H1 (cell line): ENCODE measurements around the gene KRT23. TPM values are rescaled to one million over a fixed set of nuclear protein-coding genes. Genes with fewer than 3 reads are reported as not detected.

Experiments
- CTCF ChIA-PET: fragments of 300-600 bp; sonication (Branson Sonifier 250); formaldehyde crosslinking; loops from one replicate; lab custom pipeline; 2021; ENCODE audit not compliant: partially characterized antibody; lab: Charles Lee
- POLR2A ChIA-PET: fragments of 300-600 bp; sonication (Branson Sonifier 250); formaldehyde crosslinking; loops from one replicate; lab custom pipeline; 2021; ENCODE audit warnings: inconsistent platforms; ENCODE audit not compliant: partially characterized antibody; lab: Charles Lee
- DNase-seq, 2 experiments: peaks; one replicate each; pipeline versions ENCODE4 v3.0.0 to v3.0.0-alpha.2; 2010 to 2022; ENCODE audit warnings: low spot score in 2 of 2, low read depth in 1 of 2, mixed read lengths in 1 of 2
- FAIRE-seq: peaks from 2 replicates; lab custom pipeline; 2011; peaks lifted over from hg19 to GRCh38; lab: Jason Lieb, UNC
- H2AFZ ChIP-seq: 2 replicates; pipeline ENCODE4 v1.8.1; 2012; ENCODE audit warnings: low read length, inconsistent platforms
- H2AK5ac ChIP-seq: 2 replicates; pipeline ENCODE4 v1.6.1; 2013; ENCODE audit warnings: low read depth, low read length
- H2BK120ac ChIP-seq: replicated peaks from 2 replicates; pipeline ENCODE3; 2013; ENCODE audit warnings: low read depth, low read length, inconsistent platforms
- H2BK12ac ChIP-seq: 2 replicates; pipeline ENCODE4 v1.6.1; 2013; ENCODE audit warnings: low read depth, low read length
- H2BK15ac ChIP-seq: 2 replicates; pipeline ENCODE4 v1.6.1; 2013; ENCODE audit warnings: low read length
- H2BK20ac ChIP-seq: 2 replicates; pipeline ENCODE4 v1.6.1; 2013; ENCODE audit warnings: low read length
- H2BK5ac ChIP-seq: 2 replicates; pipeline ENCODE4 v1.6.1; 2013; ENCODE audit warnings: low read depth, low read length
- H3K14ac ChIP-seq: 2 replicates; pipeline ENCODE4 v1.6.1; 2013; ENCODE audit warnings: inconsistent platforms; ENCODE audit not compliant: insufficient read length
- H3K18ac ChIP-seq: 2 replicates; pipeline ENCODE4 v1.6.1; 2013; ENCODE audit warnings: low read length; ENCODE audit errors: extremely low read depth
- H3K23ac ChIP-seq: 2 replicates; pipeline ENCODE4 v1.6.1; 2013; ENCODE audit warnings: inconsistent platforms; ENCODE audit not compliant: insufficient read length
- H3K23me2 ChIP-seq: 2 replicates; pipeline ENCODE4 v1.6.1; 2013; ENCODE audit warnings: low read depth, low read length
- H3K27ac ChIP-seq: 2 replicates; pipeline ENCODE4 v1.6.1; 2011; ENCODE audit warnings: low read depth, low read length, inconsistent platforms
- H3K27me3 ChIP-seq, 4 experiments: replicated peaks in 1 of 4; 1 replicate in 1 of 4; 2 replicates in 3 of 4; pipeline versions ENCODE4 v1.6.1 to v1.8.1; 2011 to 2013; ENCODE audit warnings: low read length in 3 of 4, mild to moderate bottlenecking in 3 of 4, inconsistent platforms in 2 of 4, mixed read lengths in 2 of 4, moderate library complexity in 1 of 4; ENCODE audit not compliant: control insufficient read depth in 3 of 4, insufficient read depth in 3 of 4; ENCODE audit errors: extremely low read depth in 1 of 4
- H3K36me3 ChIP-seq, 4 experiments: 2 replicates each; pipeline versions ENCODE4 v1.6.1 to v1.8.1; 2011 to 2013; ENCODE audit warnings: mild to moderate bottlenecking in 4 of 4, low read length in 3 of 4, moderate library complexity in 2 of 4, control low read depth in 1 of 4, inconsistent platforms in 1 of 4; ENCODE audit not compliant: insufficient read depth in 4 of 4, control insufficient read depth in 2 of 4
- H3K4ac ChIP-seq: replicated peaks from 2 replicates; pipeline ENCODE3; 2013; ENCODE audit warnings: low read length, low read depth, mixed read lengths, inconsistent platforms; ENCODE audit not compliant: insufficient read length
- H3K4me1 ChIP-seq, 4 experiments: replicated peaks in 1 of 4; 1 replicate in 1 of 4; 2 replicates in 3 of 4; pipeline versions ENCODE4 v1.6.1 to v1.8.1; 2011 to 2013; ENCODE audit warnings: low read length in 3 of 4, inconsistent platforms in 2 of 4, mixed read lengths in 1 of 4; ENCODE audit not compliant: insufficient read depth in 4 of 4, control insufficient read depth in 3 of 4
- H3K4me2 ChIP-seq, 2 experiments: 2 replicates each; pipeline versions ENCODE4 v1.6.1 to v1.8.1; 2011 to 2013; ENCODE audit warnings: low read depth in 2 of 2, low read length in 2 of 2, control low read depth in 1 of 2, inconsistent platforms in 1 of 2, mild to moderate bottlenecking in 1 of 2; ENCODE audit not compliant: insufficient read depth in 1 of 2
- H3K4me3 ChIP-seq, 4 experiments: fragments of 200-600, 300-600 bp in 1 of 4; sonication (generic), shearing (Covaris generic), sonication (Bioruptor Twin) in 1 of 4; 2 replicates each; pipeline versions ENCODE4 v1.5.1 to v1.8.1; 2011 to 2016; ENCODE audit warnings: low read length in 4 of 4, low read depth in 3 of 4, control low read depth in 2 of 4, inconsistent platforms in 2 of 4, mild to moderate bottlenecking in 2 of 4, mixed read lengths in 1 of 4, moderate library complexity in 1 of 4; ENCODE audit not compliant: insufficient read depth in 2 of 4; ENCODE audit errors: extremely low read depth in 1 of 4
- H3K56ac ChIP-seq: replicated peaks from 2 replicates; pipeline ENCODE3; 2013; ENCODE audit warnings: low read depth, mild to moderate bottlenecking, mixed read lengths, low read length, inconsistent platforms; ENCODE audit not compliant: insufficient read length
- H3K79me1 ChIP-seq: 2 replicates; pipeline ENCODE4 v1.6.1; 2013; ENCODE audit warnings: low read depth, low read length, control low read depth
- H3K79me2 ChIP-seq, 2 experiments: 2 replicates each; pipeline versions ENCODE4 v1.6.1 to v1.8.1; 2012 to 2013; ENCODE audit warnings: low read length in 2 of 2, mild to moderate bottlenecking in 2 of 2, inconsistent platforms in 1 of 2; ENCODE audit not compliant: insufficient read depth in 2 of 2, control insufficient read depth in 1 of 2
- H3K9ac ChIP-seq, 4 experiments: replicated peaks in 1 of 4; 1 replicate in 1 of 4; 2 replicates in 3 of 4; pipeline versions ENCODE4 v1.6.1 to v1.8.1; 2011 to 2013; ENCODE audit warnings: low read depth in 3 of 4, low read length in 3 of 4, control low read depth in 2 of 4, mild to moderate bottlenecking in 2 of 4, moderate library complexity in 2 of 4, inconsistent platforms in 1 of 4; ENCODE audit errors: extremely low read depth in 1 of 4
- H3K9me3 ChIP-seq, 2 experiments: 2 replicates each; pipeline versions ENCODE4 v1.6.1 to v1.8.1; 2012 to 2013; ENCODE audit warnings: mild to moderate bottlenecking in 2 of 2, moderate library complexity in 2 of 2, control low read depth in 1 of 2, inconsistent platforms in 1 of 2, low read depth in 1 of 2, low read length in 1 of 2, mixed read lengths in 1 of 2; ENCODE audit not compliant: insufficient read depth in 2 of 2
- H4K20me1 ChIP-seq, 2 experiments: replicated peaks in 1 of 2; 2 replicates each; pipeline versions ENCODE3 to v1.8.1; 2011 to 2013; ENCODE audit warnings: inconsistent platforms in 2 of 2, low read length in 2 of 2, mild to moderate bottlenecking in 1 of 2; ENCODE audit not compliant: insufficient read depth in 2 of 2, control insufficient read depth in 1 of 2
- H4K5ac ChIP-seq: 2 replicates; pipeline ENCODE4 v1.6.1; 2013; ENCODE audit warnings: low read length, low read depth, mixed read lengths, inconsistent platforms; ENCODE audit not compliant: insufficient read length
- H4K8ac ChIP-seq: 2 replicates; pipeline ENCODE4 v1.8.0; 2013; ENCODE audit warnings: mild to moderate bottlenecking, moderate library complexity, low read length, inconsistent platforms; ENCODE audit not compliant: insufficient read depth; ENCODE audit errors: extremely low read depth
- H4K91ac ChIP-seq: replicated peaks from 2 replicates; pipeline ENCODE3; 2013; ENCODE audit warnings: low read length, mixed read lengths, inconsistent platforms; ENCODE audit not compliant: insufficient read length
- GABPA ChIP-seq: IDR thresholded peaks from 2 replicates; pipeline ENCODE4 v1.6.1; 2011; ENCODE audit warnings: mild to moderate bottlenecking, low read length, moderate library complexity, borderline replicate concordance; ENCODE audit not compliant: insufficient read depth
- KDM4A ChIP-seq: IDR thresholded peaks from one replicate; pipeline ENCODE4 v1.7.1; 2012; ENCODE audit warnings: low read depth, mild to moderate bottlenecking, moderate library complexity, low read length, inconsistent platforms; ENCODE audit not compliant: severe bottlenecking
- NANOG ChIP-seq: IDR thresholded peaks from 2 replicates; pipeline ENCODE4 v1.6.1; 2011; ENCODE audit warnings: low read length, low read depth, mild to moderate bottlenecking, inconsistent platforms; ENCODE audit not compliant: insufficient read depth, poor library complexity, severe bottlenecking
- RBBP5 ChIP-seq: IDR thresholded peaks from 2 replicates; pipeline ENCODE4 v1.7.1; 2012; ENCODE audit warnings: low read depth, mild to moderate bottlenecking, inconsistent platforms, low read length, moderate library complexity, borderline replicate concordance
- RNF2 ChIP-seq: fragments of 200-900, 300-1000 bp; sonication (generic); IDR thresholded peaks from 2 replicates; pipeline ENCODE4 v1.7.1; 2016; ENCODE audit warnings: borderline replicate concordance, low read depth, mild to moderate bottlenecking, antibody characterized with exemption, low read length; ENCODE audit not compliant: poor library complexity, severe bottlenecking; ENCODE audit errors: missing control alignments
- RXRA ChIP-seq: IDR thresholded peaks from 2 replicates; pipeline ENCODE4 v1.6.1; 2011; ENCODE audit warnings: low read depth, mild to moderate bottlenecking, low read length, moderate library complexity; ENCODE audit not compliant: insufficient read depth
- SP4 ChIP-seq: IDR thresholded peaks from 2 replicates; pipeline ENCODE4 v1.6.1; 2012; ENCODE audit warnings: low read length, inconsistent platforms
- WGBS, 2 experiments: shearing (Covaris generic) in 1 of 2; methylation state at CpG; one replicate each; pipeline versions ENCODE4 v1.1.6 to v1.1.7; 2013 to 2015; ENCODE audit warnings: low lambda C conversion rate in 2 of 2, mixed read lengths in 2 of 2, inconsistent platforms in 1 of 2, low coverage in 1 of 2, missing lambda C conversion rate in 1 of 2; ENCODE audit not compliant: insufficient replicate concordance in 2 of 2, insufficient coverage in 1 of 2, insufficient read length in 1 of 2; ENCODE audit errors: extremely low coverage in 1 of 2, missing lambda C conversion rate in 1 of 2; 5-methylcytosine and 5-hydroxymethylcytosine counted together
- polyA plus RNA-seq, 7 experiments: library from polyadenylated mRNA; depleted of rRNA in 3 of 7; stranded (reverse) in 5 of 7; unstranded in 2 of 7; fragments of >200 nt in 5 of 7; fragments of 200-250 nt in 2 of 7; gene quantifications; 1 replicate in 5 of 7; 2 replicates in 1 of 7; 4 replicates in 1 of 7; pipeline versions ENCODE4 v1.2.1 to v1.2.3, GENCODE V29; 2011 to 2013; ENCODE audit warnings: missing spikeins in 2 of 7, mixed read lengths in 2 of 7
- total RNA-seq: library from RNA; stranded (reverse); fragmentation: NEBNext Ultra II Directional; extraction: Animal tissue kit (Norgen Biotek cat#: 25700); gene quantifications from 2 replicates; pipeline ENCODE4 v1.2.1, GENCODE V29; 2021
- TF ChIP-seq, protein P1 (sequence below), 3 experiments: IDR thresholded peaks; 1 replicate in 2 of 3; 2 replicates in 1 of 3; pipeline versions ENCODE4 v1.5.1 to v1.6.1; 2011; ENCODE audit warnings: low read length in 3 of 3, mild to moderate bottlenecking in 3 of 3, inconsistent platforms in 2 of 3, low read depth in 1 of 3, moderate library complexity in 1 of 3; ENCODE audit not compliant: insufficient read depth in 1 of 3; ENCODE audit errors: control extremely low read depth in 1 of 3
- TF ChIP-seq, protein P2 (sequence below): IDR thresholded peaks from 2 replicates; pipeline ENCODE4 v1.6.1; 2011; ENCODE audit warnings: low read depth, mild to moderate bottlenecking, low read length; ENCODE audit not compliant: insufficient read depth

Gene KRT23
- total and polyA plus RNA-seq, 2 of the 8 experiments (the other 6 are each of a cell fraction or from before 2014, with no cell fraction given): not detected

DNA sequence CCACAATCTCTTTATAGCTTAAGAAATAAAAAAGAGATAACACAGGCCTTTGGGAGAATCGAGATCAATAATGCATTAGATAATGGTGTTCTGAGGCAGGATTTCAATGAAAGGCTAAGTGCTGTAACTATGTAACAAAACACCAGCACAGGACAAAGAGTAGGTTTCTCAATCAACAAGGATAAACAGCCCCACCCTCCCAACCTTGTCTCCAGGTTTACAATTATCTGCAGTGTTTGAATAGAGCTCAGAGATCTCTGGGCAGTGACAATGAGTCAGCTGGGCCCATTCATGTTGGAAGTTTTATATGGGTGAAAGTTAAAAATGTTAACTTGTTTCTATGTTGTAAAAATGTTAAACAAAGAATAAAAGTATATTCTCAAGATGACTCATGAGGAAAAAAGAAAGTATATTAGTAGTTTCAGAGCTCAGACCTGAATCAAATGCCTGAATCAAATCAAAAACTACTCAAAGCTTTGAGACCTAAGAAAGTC, 35.4 kb downstream of the KRT23 start:
- no peaks in the 10 kb centered on the region for H4K20me1 ChIP-seq
- H2BK20ac ChIP-seq: no peak overlapping the region
- H3K27ac ChIP-seq: no peak overlapping the region
- H3K4me2 ChIP-seq: no peak overlapping the region
- ChIA-PET CTCF (interaction anchor here (0.6 to 2.0 kb wide), 3 partner anchors 39 to 380 kb away, joined by 3 to 4 read pairs (median 3); no protein-coding TSS in a partner anchor), POLR2A (no interaction called here)
- H3K23ac ChIP-seq: no peak overlapping the region
- H3K36me3 ChIP-seq: no peaks in the 10 kb centered on the region
- H3K4ac ChIP-seq: no peak overlapping the region
- no peak overlapping the region for H3K9ac ChIP-seq
- H4K5ac ChIP-seq: no peak overlapping the region
- no peak overlapping the region for H3K4me3 ChIP-seq
- no peak overlapping the region for H4K8ac ChIP-seq
- WGBS, 2 experiments: 90% methylated on average over 1 of the region's 1 CpG; no CpG with 5 or more reads in 1 of the 2 experiments
- H3K18ac ChIP-seq: no peak overlapping the region
- no peak overlapping the region for H3K14ac ChIP-seq
- FAIRE-seq (no peak), DNase-seq (no peak)
- peaks cover 0 to 3% (median 0%) of the 10 kb centered on the region in 4 experiments; a peak in 1 of 7 replicates for H3K4me1 ChIP-seq
- H3K79me2 ChIP-seq: no peaks in the 10 kb centered on the region
- H2BK5ac ChIP-seq: no peak overlapping the region
- H2BK12ac ChIP-seq: no peak overlapping the region
- no peak overlapping the region for H2BK120ac ChIP-seq
- H3K27me3 ChIP-seq: no peaks in the 10 kb centered on the region
- no peak overlapping the region for H4K91ac ChIP-seq
- H3K79me1 ChIP-seq: no peaks in the 10 kb centered on the region
- H3K56ac ChIP-seq: no peak overlapping the region
- no peak overlapping the region for H2AK5ac ChIP-seq
- no peak overlapping the region for H2BK15ac ChIP-seq
- H2AFZ ChIP-seq: no peak overlapping the region
- H3K23me2 ChIP-seq: no peaks in the 10 kb centered on the region; the same call in 1 of the 2 replicates
- H3K9me3 ChIP-seq: no peaks in the 10 kb centered on the region
- TF ChIP-seq KDM4A (no peak), RNF2 (no peak), NANOG (no peak), GABPA (no peak), RBBP5 (no peak), RXRA (no peak), SP4 (no peak)
- TF ChIP-seq, protein P1, sequence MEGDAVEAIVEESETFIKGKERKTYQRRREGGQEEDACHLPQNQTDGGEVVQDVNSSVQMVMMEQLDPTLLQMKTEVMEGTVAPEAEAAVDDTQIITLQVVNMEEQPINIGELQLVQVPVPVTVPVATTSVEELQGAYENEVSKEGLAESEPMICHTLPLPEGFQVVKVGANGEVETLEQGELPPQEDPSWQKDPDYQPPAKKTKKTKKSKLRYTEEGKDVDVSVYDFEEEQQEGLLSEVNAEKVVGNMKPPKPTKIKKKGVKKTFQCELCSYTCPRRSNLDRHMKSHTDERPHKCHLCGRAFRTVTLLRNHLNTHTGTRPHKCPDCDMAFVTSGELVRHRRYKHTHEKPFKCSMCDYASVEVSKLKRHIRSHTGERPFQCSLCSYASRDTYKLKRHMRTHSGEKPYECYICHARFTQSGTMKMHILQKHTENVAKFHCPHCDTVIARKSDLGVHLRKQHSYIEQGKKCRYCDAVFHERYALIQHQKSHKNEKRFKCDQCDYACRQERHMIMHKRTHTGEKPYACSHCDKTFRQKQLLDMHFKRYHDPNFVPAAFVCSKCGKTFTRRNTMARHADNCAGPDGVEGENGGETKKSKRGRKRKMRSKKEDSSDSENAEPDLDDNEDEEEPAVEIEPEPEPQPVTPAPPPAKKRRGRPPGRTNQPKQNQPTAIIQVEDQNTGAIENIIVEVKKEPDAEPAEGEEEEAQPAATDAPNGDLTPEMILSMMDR (IDR thresholded peaks at IDR 0.05; ENCODE audit: control extremely low read depth in 1 of 3, insufficient read depth in 1 of 3, low read depth in 1 of 3, low read length in 3 of 3): no peak
- TF ChIP-seq, protein P2, sequence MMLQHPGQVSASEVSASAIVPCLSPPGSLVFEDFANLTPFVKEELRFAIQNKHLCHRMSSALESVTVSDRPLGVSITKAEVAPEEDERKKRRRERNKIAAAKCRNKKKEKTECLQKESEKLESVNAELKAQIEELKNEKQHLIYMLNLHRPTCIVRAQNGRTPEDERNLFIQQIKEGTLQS: no peak
